ENCODE results near the gene SLC16A5.
"Not testable (repeated sequence)": the region's sequence is repeated elsewhere in the genome, so short reads cannot be mapped to it uniquely, and the experiment has no call there.

SLC16A5 gene

DNA sequence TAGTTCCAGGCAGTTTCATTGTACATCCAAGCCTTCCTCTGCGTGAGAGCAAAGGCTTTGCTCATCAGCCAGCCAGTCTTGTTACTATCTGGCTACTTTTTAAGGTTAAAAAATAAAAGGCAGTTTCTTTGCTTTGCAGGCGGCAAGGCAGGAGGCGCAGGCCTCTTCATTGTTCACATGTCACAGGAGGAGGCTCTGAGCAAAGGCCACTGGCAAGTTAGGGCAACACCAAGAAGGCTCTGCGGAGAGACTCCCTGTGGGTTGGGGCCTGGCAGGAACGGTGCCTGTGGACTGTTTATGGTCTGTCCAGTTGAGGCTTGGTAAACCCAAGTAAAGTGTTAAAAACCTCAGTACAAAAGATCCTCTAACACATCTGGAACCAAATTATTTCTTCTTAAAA, 47.7 kb downstream of the SLC16A5 start:
- no peak for DNase-seq

- no peak for DNase-seq
Observed at GRCh38 chr17:75135946-75136345, 48.2 kb downstream of the SLC16A5 start.

- not testable (repeated sequence) for DNase-seq
Observed at GRCh38 chr17:75137762-75138161, 50.0 kb downstream of the SLC16A5 start.

DNA sequence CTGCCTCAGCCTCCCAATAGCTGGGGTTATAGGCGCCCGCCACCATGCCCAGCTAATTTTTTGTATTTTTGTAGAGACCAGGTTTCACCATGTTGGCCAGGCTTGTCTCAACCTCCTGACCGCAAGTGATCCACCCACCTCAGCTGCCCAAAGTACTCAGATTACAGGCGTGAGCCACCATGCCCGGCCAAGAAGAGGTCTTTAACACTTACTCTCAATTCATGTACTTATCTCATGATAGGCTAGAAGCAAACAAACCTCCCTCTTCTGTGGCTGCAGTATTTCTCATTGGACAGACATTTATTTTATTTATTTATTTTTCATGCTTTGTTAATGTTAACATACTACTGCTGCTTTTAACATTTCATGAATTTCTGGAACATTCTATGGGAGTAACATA, 50.8 kb downstream of the SLC16A5 start:
- DNase-seq, result no peak

GRCh38 chr17:75142236-75142971, 54.6 kb downstream of the SLC16A5 start:
- no peak for DNase-seq

- no peak for DNase-seq
Observed at GRCh38 chr17:75144816-75145512, 57.2 kb downstream of the SLC16A5 start.

GRCh38 chr17:75146592-75146991, 58.8 kb downstream of the SLC16A5 start:
- no peak for DNase-seq

GRCh38 chr17:75147878-75148546, 60.3 kb downstream of the SLC16A5 start:
- no peak for DNase-seq

GRCh38 chr17:75151930-75152329, 64.2 kb downstream of the SLC16A5 start:
- DNase-seq, result no peak

DNA sequence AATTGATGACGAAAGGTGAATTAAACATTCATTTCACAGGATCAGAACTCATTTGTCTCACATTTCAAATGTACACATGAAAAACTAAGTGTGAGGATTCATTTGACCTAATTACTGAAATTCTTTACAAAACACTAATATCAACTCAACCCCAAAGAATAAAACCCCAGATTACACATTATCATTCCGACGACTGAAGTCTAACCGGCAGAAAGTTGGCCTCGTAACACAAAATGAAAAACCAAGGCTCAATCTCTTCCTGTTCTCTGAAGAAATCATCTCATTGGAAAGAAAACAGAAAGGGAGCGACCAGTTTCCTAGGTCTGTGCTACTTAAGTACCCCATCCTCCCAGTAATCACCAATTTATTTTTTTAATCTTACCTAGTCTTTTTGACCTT, 64.8 kb downstream of the SLC16A5 start:
- no peak for DNase-seq

DNA sequence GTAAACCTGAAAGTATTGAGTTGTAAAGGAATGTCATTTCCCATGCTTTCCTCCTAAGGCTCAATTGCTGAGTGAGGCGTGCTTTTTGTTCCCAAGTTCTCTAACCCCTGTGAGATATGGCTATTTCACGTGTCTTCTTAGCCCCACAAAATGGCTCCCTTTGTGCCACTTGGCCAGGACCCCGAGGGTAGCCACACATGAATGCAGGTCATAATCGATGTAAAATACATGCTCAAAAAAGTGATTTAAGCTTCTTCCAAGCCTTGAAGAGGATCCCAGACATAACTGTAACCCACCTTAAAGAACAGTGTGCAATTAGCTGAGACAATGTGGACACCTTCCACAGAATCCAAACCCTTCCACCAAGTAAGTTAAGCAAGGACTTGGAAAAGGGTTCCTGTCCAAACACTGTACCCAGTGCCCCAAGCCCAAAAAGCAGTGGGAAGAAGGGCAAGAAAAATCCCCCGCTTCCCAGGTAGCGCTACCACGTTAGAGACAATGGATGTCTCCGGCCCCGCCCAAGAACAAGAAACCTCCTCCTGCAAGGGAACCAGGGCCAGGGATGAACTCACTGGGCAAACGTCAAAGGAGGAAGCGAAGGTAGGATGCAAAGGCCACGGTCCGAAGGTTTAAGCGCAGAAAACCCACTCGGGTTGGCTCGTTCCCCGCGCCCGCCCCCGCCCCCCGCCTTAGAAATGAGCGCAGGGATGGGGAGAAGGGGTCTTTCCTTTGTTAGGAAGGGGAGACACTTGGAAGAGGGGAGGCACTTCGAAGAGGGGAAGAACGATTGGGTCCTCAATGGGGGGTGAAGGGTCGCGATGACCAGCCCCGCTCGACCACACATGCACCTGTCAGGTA, 65.4 kb downstream of the SLC16A5 start:
- peak; percentile 45 for DNase-seq

GRCh38 chr17:75153780-75154194, 66.0 kb downstream of the SLC16A5 start:
- no peak for DNase-seq

DNA sequence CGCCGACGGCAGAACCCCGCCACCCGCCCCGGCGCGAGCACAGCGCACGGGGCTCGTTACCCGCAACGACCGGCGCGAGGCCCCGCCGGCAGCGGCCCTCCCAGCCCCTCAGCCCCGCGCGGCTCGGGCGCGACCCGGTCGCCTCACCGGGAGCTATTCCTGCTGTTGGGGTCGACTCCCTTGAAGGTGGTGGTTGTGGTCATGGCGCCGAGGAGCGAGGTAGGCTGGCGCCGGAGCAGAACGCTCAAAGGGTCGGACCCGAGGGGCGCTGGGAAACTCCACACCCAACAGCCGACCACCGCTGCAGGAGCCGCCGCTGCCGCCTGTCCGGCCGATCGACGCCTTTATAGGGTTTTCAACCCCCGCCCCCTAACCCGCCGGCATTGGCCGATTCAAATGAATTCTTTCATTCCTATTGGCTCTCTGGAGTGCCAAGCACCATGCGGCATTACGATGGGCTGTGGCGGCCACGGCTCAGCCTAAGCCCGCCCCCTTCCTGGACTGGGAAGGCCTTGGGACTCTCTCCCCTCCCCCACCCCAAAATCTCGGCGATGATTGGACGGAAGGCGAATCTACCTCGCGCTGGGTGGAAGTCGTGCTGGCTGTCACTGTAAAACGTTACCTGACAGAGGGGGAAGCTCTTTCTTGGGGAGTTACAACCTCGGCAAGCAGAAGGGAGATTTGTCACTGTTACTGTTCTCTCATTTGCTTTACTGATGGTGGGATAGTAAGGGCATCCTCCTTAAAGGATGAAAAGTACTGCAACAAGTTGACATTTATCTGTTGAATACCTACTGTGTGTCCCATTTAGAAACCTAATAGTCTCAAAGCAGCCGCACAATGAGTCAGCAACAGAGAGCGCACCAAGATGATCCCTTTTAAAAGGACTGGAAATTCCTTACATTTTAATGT, 66.7 kb downstream of the SLC16A5 start, which contains the start of gene JPT1:
Gene JPT1, minus strand, starts transcription at position 318 of the 912 bp plus-strand sequence. Its CDS starts 115 bp downstream, at position 203.
- peak; percentile 95 for DNase-seq

- no peak for DNase-seq
Observed at GRCh38 chr17:75155191-75155601, 67.4 kb downstream of the SLC16A5 start.

Measured in NCI-H1694 treated with DMSO at 0.1 percent for 48 hours (cell line).